Epithelial cell of esophagus (primary cell): ENCODE measurements around the gene HACD2.

Source experiments
- DNase-seq: peaks from one replicate; pipeline ENCODE4 v3.0.0; 2010; ENCODE audit warnings: low read depth
- H3K4me3 ChIP-seq: 2 replicates; pipeline ENCODE4 v1.5.1; 2011; ENCODE audit warnings: mild to moderate bottlenecking, low read length, control low read depth
- TF ChIP-seq, protein P1 (sequence below): IDR thresholded peaks from 2 replicates; pipeline ENCODE4 v1.5.1; 2011; ENCODE audit warnings: low read depth, mild to moderate bottlenecking, low read length, control low read depth, inconsistent platforms; ENCODE audit not compliant: insufficient read depth; ENCODE audit errors: missing control alignments

The HACD2 gene

GRCh38 chr3:123480428-123480827 lies 104.4 kb downstream of the HACD2 start:
- DNase-seq = no peak
- TF ChIP-seq, protein P1, sequence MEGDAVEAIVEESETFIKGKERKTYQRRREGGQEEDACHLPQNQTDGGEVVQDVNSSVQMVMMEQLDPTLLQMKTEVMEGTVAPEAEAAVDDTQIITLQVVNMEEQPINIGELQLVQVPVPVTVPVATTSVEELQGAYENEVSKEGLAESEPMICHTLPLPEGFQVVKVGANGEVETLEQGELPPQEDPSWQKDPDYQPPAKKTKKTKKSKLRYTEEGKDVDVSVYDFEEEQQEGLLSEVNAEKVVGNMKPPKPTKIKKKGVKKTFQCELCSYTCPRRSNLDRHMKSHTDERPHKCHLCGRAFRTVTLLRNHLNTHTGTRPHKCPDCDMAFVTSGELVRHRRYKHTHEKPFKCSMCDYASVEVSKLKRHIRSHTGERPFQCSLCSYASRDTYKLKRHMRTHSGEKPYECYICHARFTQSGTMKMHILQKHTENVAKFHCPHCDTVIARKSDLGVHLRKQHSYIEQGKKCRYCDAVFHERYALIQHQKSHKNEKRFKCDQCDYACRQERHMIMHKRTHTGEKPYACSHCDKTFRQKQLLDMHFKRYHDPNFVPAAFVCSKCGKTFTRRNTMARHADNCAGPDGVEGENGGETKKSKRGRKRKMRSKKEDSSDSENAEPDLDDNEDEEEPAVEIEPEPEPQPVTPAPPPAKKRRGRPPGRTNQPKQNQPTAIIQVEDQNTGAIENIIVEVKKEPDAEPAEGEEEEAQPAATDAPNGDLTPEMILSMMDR = no peak
- H3K4me3 ChIP-seq = no peak overlapping the region

DNA sequence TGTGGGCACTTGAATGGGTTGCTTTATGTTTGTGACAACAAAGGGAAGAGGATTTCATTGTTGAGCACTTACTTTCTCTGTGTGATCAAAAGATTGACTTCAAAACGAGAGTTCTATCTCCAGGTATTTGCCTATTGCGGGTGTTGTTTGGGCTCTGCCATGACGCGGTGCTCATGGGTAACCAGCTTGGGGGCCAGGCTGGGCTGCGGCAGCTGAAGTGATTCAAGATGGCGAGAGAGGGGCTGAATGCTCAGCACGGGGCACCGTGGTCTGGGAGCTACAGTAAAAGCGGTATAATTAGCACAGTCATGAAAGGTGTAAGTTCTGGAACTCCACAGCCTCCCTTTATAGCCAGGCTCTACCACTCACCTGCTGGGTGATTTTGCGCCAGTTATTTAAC lies 105.0 kb downstream of the HACD2 start:
- no peak for DNase-seq
- TF ChIP-seq, protein P1 = no peak
- no peak overlapping the region for H3K4me3 ChIP-seq

- DNase-seq = no peak
- no peak overlapping the region for H3K4me3 ChIP-seq
- TF ChIP-seq, protein P1 = no peak
Measured at GRCh38 chr3:123478314-123478713, 106.5 kb downstream of the HACD2 start.

DNA sequence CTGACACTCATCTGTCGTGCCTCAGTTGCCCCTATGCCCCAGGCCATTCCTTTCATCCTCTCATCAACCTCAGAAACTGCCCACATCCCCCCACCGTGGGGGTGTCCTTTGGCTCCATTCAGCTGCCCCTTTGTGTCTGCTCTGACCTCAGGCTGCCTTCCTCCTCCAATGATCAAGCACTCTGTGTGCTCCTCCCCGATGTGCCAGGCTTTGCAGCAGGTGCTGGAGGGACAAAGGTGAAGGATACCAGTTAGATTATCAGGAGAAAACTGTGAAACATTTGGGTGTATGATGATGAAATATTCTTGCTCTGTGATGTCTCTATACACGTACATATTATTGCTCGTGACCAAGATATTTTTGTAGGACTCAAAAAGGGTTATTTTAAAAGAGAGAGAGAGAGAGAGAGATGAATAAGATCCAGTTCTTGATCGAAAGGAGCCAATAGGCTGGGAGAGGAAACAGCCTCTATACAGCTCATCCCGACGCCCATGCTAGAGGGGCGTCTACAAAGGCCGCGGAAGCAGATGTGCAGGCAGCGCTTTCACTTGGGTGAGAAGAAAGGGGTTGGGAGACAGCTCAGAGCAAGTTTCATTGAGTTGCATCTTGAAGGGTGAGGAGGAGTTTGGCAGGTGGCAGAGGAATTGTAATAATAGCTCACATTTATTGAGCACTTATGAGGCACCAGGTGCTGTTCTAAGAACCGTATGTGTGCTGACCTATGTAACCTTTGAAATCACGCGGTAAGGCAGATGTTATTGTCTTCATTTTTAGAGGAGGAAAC lies 107.7 kb downstream of the HACD2 start:
- no peak for DNase-seq
- no peak overlapping the region for H3K4me3 ChIP-seq
- TF ChIP-seq, protein P1 = no peak

- DNase-seq = no peak
- H3K4me3 ChIP-seq = no peak overlapping the region
Measured at GRCh38 chr3:123475786-123476185, 109.1 kb downstream of the HACD2 start.

GRCh38 chr3:123471106-123471505 lies 113.7 kb downstream of the HACD2 start:
- DNase-seq = no peak
- no peak overlapping the region for H3K4me3 ChIP-seq
- TF ChIP-seq, protein P1 = no peak

More at GRCh38 chr3:123475786-123476185, 109.1 kb downstream of the HACD2 start:
- TF ChIP-seq, protein P1 = no peak
